HG03442 (cell line): ENCODE results near the gene RWDD1.

Experiments used
- ATAC-seq: cut with Tn5 transposase; IDR thresholded peaks from one replicate; pipeline ENCODE4 v1.9.1; 2021; ENCODE audit warnings: mild to moderate bottlenecking, moderate library complexity; ENCODE audit not compliant: unreplicated experiment

RWDD1 gene

GRCh38 chr6:116570856-116571682 lies at the start of gene RWDD1:
Gene RWDD1 (plus strand): TSS chr6:116571504. CDS start chr6:116571583, 79 bp downstream.
- ATAC-seq = peak; percentile 94

- no peak for ATAC-seq
These were observed 48.4 kb upstream of the RWDD1 start for GRCh38 chr6:116522896-116523295.

DNA sequence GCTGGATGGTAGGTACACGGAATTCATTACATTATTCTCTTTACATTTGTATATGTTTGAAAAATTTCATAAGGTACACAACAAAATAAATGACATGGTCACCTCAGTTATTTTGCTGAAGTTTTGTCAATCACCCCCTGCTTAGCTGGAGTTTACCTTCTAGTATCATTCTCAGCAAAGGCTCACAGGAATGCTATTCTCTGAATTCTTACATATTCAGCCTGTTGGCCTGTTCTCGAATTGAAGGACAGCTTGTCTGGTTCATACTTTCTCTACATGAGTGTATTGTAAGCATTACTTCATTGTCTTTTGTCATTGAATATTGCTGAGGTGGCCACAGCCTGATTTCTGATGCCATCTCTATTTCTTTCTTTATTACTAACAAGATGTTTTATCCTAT lies 47.1 kb upstream of the RWDD1 start:
- no peak for ATAC-seq

DNA sequence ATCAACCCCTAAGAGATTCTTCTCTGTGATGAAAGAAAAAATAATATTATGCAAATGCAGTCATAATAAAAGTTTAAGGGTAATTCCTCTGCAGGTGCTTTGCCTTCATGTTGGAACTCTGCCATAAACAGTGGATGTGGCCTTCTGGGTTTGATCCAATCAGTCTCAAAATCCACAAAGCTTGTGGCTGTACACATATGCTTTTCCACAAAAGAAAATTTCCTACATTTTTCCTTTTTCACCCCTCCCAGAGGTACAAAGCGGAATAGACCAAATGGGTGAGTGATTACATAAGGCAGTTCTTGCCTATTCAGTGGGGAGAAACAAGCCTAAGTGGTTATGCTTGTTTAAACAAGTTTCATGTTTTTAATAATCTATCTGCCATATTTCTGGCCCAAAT lies 43.2 kb upstream of the RWDD1 start:
- ATAC-seq = no peak

DNA sequence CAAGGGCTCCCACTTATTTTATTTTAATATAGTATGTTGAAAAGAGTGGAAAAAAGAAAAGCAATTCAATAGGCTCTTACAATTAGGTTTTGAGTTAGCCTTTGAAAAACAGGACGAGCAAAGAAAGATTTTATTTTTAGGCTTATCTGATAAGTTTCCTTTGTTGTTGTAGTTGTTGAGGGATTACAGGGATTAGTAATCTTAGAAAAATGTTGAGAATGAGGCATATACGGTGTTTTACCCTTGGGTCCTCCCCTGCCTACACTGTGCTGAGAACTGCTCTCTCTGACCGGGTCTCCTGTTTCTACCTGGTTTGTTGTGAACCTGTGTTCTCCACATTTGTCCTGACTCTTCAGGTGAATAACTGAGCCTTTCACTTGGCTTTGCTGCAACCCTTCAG lies 42.5 kb upstream of the RWDD1 start:
- no peak for ATAC-seq

DNA sequence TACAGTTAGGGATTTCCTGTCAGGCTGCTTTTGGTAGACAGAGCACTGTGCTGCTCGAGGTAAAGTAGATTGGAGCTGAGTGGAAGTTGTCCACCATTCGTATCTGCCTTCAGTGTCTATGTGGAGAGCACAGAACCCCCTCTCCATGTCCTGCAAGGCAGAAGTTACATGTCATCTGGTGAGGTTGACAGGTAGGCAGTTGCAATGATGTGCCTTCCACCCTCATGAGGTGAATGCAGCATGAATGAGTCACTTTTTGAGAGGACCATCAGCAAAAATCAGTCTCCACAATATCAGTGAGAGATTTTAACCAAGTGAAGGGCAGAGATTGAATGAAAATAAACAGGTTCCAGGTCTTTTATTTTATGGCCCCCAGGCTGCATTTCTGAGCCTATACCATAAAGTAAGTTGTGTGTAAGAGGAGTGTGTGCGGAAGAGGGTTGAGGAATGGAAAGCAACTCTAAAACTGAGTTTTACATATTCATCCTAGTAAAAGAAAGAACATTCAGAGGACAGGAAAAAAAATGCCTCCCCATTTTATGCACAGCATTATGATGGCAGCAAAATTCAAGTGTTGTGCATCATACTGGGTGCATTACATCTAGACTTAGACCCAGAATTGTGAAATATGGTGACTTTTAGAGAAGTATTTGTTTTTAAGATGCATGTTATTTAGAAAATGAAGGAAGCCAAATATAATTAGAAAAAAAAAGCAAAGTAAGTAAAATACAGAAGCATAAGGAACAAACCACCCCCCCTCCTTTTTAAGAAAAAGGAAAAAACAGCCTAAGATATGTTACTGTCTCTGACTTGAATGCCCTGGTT lies 41.6 kb upstream of the RWDD1 start:
- ATAC-seq = no peak

DNA sequence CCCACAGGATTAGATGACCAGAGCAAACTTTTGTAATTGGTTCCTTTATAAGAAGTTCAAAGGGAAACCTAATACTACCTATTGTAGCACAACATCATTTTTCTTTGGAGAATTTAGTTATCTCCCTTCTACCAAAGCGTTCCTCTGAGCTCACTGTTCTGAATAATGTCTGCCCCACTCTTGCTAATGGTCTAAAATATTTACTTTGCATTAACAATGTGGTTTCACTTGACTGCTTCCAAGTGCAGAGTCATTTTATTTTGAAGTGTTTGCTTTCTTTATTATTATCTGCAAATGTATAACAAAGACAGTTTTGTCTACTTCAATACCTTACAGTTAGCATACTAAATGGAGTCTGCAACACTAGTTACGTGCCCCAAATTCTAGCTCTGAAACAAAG lies 40.9 kb upstream of the RWDD1 start:
- no peak for ATAC-seq

DNA sequence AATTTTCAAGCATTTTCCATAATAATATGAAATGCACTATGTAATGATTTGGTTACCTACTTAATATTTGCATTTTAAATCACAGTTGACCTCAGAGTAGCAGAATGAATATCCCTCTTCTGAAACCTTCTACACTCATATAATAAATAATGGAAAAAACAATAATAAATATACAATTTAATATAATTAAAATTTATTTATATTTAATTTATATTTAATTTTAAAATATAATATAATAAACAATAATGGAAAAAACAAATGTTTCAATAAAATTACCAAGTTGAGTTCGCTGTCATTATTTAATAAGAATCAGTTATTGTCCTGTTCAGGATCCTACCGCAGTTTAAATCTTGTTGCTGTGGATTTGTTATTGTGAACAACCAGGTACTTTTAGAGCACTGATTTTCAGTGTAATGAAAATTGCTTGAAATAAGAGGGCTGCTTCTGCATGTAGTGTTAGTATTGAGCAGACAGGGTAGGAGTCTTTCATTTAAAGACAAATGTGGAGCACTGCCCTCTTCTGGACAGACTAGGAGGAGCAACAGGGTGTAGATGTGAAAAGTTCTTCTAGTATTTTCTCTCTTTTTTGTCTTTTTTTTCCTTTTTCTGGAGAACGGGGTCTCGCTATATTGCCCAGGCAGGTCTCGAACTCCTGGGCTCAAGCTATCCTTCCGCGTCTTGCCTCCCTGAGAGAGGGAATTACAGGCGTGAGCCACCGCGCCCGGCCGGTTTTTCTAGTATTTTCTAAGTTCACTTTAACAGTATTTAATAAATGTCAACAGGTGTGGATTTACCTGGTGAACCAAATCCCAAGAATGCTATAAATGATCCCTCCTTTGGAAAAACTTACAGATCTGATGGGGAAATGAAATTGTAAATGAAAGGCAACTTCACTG lies 39.4 kb upstream of the RWDD1 start:
- peak; percentile 79 for ATAC-seq

DNA sequence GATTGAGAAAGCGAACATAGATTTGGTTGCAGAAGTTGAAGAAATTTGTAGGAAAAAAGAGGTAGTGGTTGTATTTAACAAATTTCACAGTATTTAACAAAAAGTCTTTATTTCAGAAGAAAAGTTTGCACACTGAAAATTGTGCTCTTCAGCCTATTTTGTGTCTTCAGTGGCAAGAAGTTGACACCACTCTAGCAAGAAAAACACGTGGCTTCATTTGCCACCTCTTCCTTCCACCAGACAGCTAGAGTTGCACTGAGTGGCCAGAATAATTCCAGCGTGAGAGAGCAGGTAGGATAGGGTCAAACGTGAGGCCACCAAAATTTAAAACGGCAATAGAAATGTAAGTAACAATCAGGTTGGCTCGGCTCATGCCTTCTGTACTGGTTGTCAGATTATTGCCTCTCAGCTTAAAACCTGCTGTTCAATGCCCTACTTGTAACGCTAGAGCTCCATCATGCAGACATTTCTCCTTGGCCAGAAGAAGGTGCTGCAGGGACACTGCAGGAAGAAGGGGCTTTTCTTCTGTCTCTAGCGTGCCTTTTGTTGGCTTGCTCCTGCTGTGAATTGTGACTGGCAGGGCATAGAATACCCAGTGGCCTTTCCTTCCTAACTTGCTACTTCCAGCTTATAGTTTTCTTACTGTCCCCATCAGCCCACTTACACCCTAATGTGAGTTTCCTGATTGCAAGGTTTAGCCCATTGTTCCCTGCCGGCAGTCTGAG lies 37.9 kb upstream of the RWDD1 start:
- ATAC-seq = no peak

- no peak for ATAC-seq
These were observed 36.2 kb upstream of the RWDD1 start for GRCh38 chr6:116535109-116535508.

DNA sequence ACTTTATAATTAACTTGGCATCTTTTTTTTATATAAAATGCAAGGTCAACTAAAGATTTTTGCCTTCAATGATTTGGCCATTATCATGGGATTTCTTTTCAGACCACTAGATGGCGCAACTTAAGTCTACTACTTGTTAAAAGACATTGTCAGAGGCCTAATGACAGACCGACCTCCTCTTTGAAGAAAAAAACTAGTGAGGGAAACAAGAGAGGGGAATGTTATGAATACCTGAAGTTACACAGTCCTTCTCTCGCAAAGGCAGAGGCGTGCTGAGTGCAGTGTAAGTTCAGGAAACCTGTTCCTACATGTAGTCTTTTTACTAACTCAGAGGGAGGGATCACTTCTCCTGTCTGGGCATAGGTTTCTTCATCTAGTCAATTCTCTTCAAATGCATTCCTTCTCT lies 35.1 kb upstream of the RWDD1 start:
- ATAC-seq = peak; percentile 52

DNA sequence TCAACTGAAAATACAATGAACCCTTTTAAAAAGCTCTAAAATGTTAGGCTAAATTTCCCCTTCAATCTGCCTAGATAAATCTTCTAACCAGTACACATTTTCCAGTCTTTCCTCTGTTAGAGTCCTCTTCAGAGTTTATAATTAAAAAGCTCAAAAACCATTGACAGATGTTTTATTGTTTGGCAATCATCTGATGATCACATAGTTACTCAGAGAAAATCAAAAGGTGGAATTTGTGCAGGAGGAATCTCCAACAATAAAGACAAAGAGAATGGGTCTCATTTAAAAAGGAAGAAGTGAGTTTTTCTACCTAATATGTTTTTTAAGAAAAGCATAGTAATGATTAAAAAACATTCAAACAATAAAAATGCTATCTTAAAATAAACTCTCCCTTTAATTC lies 28.9 kb upstream of the RWDD1 start:
- ATAC-seq = no peak

DNA sequence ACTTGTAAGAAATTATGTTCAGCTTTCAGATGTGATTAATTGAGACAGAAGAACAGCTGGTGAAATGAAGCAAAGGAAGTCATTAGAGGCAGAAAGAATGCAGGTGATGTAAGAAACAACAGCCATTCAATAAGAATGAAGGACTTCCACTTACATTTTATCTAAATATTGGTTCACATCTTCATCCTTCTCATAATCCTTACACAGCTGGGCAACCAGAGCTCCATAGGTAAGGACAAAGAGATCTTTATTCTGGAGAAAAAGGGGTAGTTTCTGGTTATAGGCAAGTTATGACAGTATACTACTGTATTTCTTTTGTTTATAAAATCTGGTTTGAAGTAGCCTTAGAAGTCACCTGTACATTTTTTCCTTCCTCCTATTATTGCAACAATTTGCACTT lies 28.2 kb upstream of the RWDD1 start:
- ATAC-seq = no peak

GRCh38 chr6:116545651-116546050 lies 25.7 kb upstream of the RWDD1 start, which contains the start of gene TRAPPC3L:
Gene TRAPPC3L (minus strand): TSS chr6:116545684. CDS start chr6:116545514, 170 bp downstream.
- no peak for ATAC-seq

- ATAC-seq = no peak
These were observed 23.9 kb upstream of the RWDD1 start for GRCh38 chr6:116547358-116547757.

DNA sequence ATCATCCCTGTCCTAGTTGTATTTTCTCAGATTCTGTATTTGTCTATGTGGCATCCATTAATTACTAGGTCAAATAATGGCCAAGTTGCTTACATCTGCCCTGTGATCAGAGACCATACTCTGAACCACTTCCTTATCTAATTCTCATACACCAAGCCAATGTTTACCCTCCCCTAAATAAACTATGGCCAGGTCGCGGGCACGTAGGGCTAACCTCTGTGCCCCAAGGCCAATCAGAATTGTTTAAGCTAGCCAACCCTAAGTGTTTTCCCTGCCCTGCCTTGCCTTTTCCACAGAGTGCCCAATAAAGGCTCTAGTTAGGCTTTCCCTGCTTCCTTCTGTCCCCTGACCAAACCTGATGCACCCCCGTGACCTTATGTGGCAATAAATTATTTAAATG lies 20.5 kb upstream of the RWDD1 start:
- ATAC-seq = no peak

DNA sequence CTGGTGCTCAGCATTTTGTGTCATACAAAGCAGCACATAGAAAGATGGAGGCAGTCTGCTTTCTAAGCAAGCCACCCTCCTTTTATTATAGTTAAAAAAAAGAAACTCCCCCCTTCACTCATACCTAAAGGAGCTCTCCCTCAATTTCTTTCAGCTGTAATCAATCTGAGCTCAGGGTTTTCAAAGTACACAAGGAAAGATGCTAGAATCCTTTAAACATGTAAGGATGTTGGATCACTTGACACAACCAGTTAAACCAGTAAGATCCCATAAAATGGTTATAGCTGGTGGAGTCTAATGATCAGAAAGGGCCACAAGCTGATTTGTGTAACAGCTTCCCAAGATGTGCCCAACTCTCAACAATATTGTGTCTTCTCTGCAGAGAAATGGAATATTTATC lies 17.9 kb upstream of the RWDD1 start, which contains the start of gene CALHM4:
Gene CALHM4, plus strand, starts transcription at position 301 of the 400 bp plus-strand sequence. Its CDS starts 43 bp downstream, at position 344.
- no peak for ATAC-seq

- no peak for ATAC-seq
These were observed 15.2 kb upstream of the RWDD1 start for GRCh38 chr6:116556065-116556464.

- ATAC-seq = no peak
These were observed 14.4 kb upstream of the RWDD1 start for GRCh38 chr6:116556814-116557415.

GRCh38 chr6:116557893-116558292 lies 13.4 kb upstream of the RWDD1 start:
- ATAC-seq = no peak
